Activated CD4-positive, alpha-beta T cell treated with anti-CD3 and anti-CD28 coated beads, Interleukin-2, amount 10 ng/mL, durations not matched to agents 7 days and 5 days (primary cell): ENCODE data around the gene RTL9. TPM values are rescaled to one million over a fixed set of nuclear protein-coding genes. Genes with fewer than 3 reads are reported as not detected.
"Not testable (repeated sequence)": the region's sequence is repeated elsewhere in the genome, so short reads cannot be mapped to it uniquely, and the experiment has no call there.

Source experiments
- CTCF ChIA-PET: fragments of 350-600 bp; sonication (Branson Sonifier 250); formaldehyde crosslinking; loops from one replicate; lab custom pipeline; 2021; ENCODE audit warnings: antibody characterized with exemption; lab: Charles Lee
- POLR2A ChIA-PET: fragments of 350-600 bp; sonication (Branson Sonifier 250); formaldehyde crosslinking; loops from one replicate; lab custom pipeline; 2021; ENCODE audit warnings: antibody characterized with exemption; lab: Charles Lee
- DNase-seq: peaks from one replicate; pipeline ENCODE4 v3.0.0-alpha.2; 2020
- H3K27ac Mint-ChIP-seq: one replicate; pipeline ENCODE4 v1.8.0; 2021; ENCODE audit warnings: mild to moderate bottlenecking, moderate library complexity, mixed read lengths
- H3K27me3 Mint-ChIP-seq: one replicate; pipeline ENCODE4 v1.8.0; 2021; ENCODE audit warnings: mixed read lengths
- H3K36me3 Mint-ChIP-seq: one replicate; pipeline ENCODE4 v1.8.0; 2021; ENCODE audit warnings: low read depth, mixed read lengths
- H3K4me1 Mint-ChIP-seq: one replicate; pipeline ENCODE4 v1.8.0; 2021; ENCODE audit warnings: mixed read lengths
- H3K4me3 Mint-ChIP-seq: one replicate; pipeline ENCODE4 v1.8.0; 2021; ENCODE audit warnings: mild to moderate bottlenecking, moderate library complexity, mixed read lengths
- H3K9me3 Mint-ChIP-seq: one replicate; pipeline ENCODE4 v1.8.0; 2021; ENCODE audit warnings: mixed read lengths
- total RNA-seq, 2 experiments: library from RNA; stranded (reverse); gene quantifications; one replicate each; pipeline ENCODE4 v1.2.3, GENCODE V29; 2021

Gene RTL9
- total RNA-seq, 2 experiments from 2014 or later = not detected

- H3K27me3 Mint-ChIP-seq = no peaks in the 10 kb centered on the region
- no peak overlapping the region for H3K4me3 Mint-ChIP-seq
- no peaks in the 10 kb centered on the region for H3K36me3 Mint-ChIP-seq
- DNase-seq = no peak
- H3K9me3 Mint-ChIP-seq = no peaks in the 10 kb centered on the region
- no peaks in the 10 kb centered on the region for H3K4me1 Mint-ChIP-seq
- ChIA-PET CTCF (interaction anchor here (1.3 to 1.6 kb wide), 3 partner anchors 10 to 256 kb away, joined by 4 to 6 read pairs (median 4); no protein-coding TSS in a partner anchor), POLR2A (no interaction called here)
- no peak overlapping the region for H3K27ac Mint-ChIP-seq
Observed at GRCh38 chrX:110402091-110402849, 43.6 kb downstream of the RTL9 start.

- Mint-ChIP-seq H3K27ac (no peak overlapping the region), H3K9me3 (no peaks in the 10 kb centered on the region), H3K36me3 (no peaks in the 10 kb centered on the region), H3K4me3 (no peak overlapping the region), H3K4me1 (no peaks in the 10 kb centered on the region), H3K27me3 (no peaks in the 10 kb centered on the region)
- no peak for DNase-seq
- ChIA-PET CTCF (interaction anchor here (1.3 to 1.6 kb wide), 3 partner anchors 10 to 256 kb away, joined by 4 to 6 read pairs (median 4); no protein-coding TSS in a partner anchor), POLR2A (no interaction called here)
Observed at GRCh38 chrX:110402850-110403221, 44.2 kb downstream of the RTL9 start.

GRCh38 chrX:110403441-110404238 lies 45.0 kb downstream of the RTL9 start:
- DNase-seq = no peak
- ChIA-PET POLR2A (no interaction called here), CTCF (interaction anchor here (1.3 to 1.6 kb wide), 3 partner anchors 9 to 257 kb away, joined by 4 to 6 read pairs (median 4); no protein-coding TSS in a partner anchor)
- H3K27ac Mint-ChIP-seq = no peak overlapping the region
- no peaks in the 10 kb centered on the region for H3K9me3 Mint-ChIP-seq
- H3K4me1 Mint-ChIP-seq = no peaks in the 10 kb centered on the region
- H3K4me3 Mint-ChIP-seq = no peak overlapping the region
- H3K27me3 Mint-ChIP-seq = no peaks in the 10 kb centered on the region
- H3K36me3 Mint-ChIP-seq = no peaks in the 10 kb centered on the region

- POLR2A ChIA-PET = no interaction called here
- Mint-ChIP-seq H3K4me3 (no peak overlapping the region), H3K9me3 (no peaks in the 10 kb centered on the region), H3K36me3 (no peaks in the 10 kb centered on the region), H3K27me3 (no peaks in the 10 kb centered on the region), H3K4me1 (no peaks in the 10 kb centered on the region), H3K27ac (no peak overlapping the region)
- CTCF ChIA-PET = no interaction called here
- no peak for DNase-seq
Observed at GRCh38 chrX:110404376-110404775, 45.7 kb downstream of the RTL9 start.

- H3K27ac Mint-ChIP-seq, H3K4me1 Mint-ChIP-seq, H3K9me3 Mint-ChIP-seq, CTCF ChIA-PET, H3K27me3 Mint-ChIP-seq, DNase-seq, H3K36me3 Mint-ChIP-seq, H3K4me3 Mint-ChIP-seq, POLR2A ChIA-PET: not testable (repeated sequence)
Observed at GRCh38 chrX:110406250-110406649, 47.6 kb downstream of the RTL9 start.

- Mint-ChIP-seq H3K27me3 (no peaks in the 10 kb centered on the region), H3K9me3 (no peaks in the 10 kb centered on the region), H3K27ac (no peak overlapping the region), H3K4me3 (no peak overlapping the region), H3K36me3 (no peaks in the 10 kb centered on the region), H3K4me1 (no peaks in the 10 kb centered on the region)
- POLR2A ChIA-PET = no interaction called here
- no peak for DNase-seq
- CTCF ChIA-PET = no interaction called here
Observed at GRCh38 chrX:110406822-110407221, 48.2 kb downstream of the RTL9 start.

- peaks cover 2% of the 10 kb centered on the region for H3K4me1 Mint-ChIP-seq
- H3K27me3 Mint-ChIP-seq = no peaks in the 10 kb centered on the region
- H3K27ac Mint-ChIP-seq = no peak overlapping the region
- H3K4me3 Mint-ChIP-seq = no peak overlapping the region
- no peaks in the 10 kb centered on the region for H3K36me3 Mint-ChIP-seq
- ChIA-PET POLR2A (no interaction called here), CTCF (interaction anchor here (0.5 to 6.2 kb wide), 9 partner anchors 9 to 426 kb away, joined by 3 to 48 read pairs (median 4); no protein-coding TSS in a partner anchor)
- no peaks in the 10 kb centered on the region for H3K9me3 Mint-ChIP-seq
- peak; percentile 59 for DNase-seq
Observed at GRCh38 chrX:110407910-110408545, 49.4 kb downstream of the RTL9 start.

Other genes with a start within 250 kb of the RTL9 start
- gene AMMECR1, start 40.8 kb upstream of the RTL9 start, total RNA-seq = 1 to 10 TPM; 8.6 to 9.9 TPM